ENCODE results near the gene PNMA6F. TPM values are rescaled to one million over a fixed set of nuclear protein-coding genes. Genes with fewer than 3 reads are reported as not detected.
"Not testable (repeated sequence)": the region's sequence is repeated elsewhere in the genome, so short reads cannot be mapped to it uniquely, and the experiment has no call there.

Gene PNMA6F
- total RNA-seq, 2 donors from 2014 or later, result not detected

DNA sequence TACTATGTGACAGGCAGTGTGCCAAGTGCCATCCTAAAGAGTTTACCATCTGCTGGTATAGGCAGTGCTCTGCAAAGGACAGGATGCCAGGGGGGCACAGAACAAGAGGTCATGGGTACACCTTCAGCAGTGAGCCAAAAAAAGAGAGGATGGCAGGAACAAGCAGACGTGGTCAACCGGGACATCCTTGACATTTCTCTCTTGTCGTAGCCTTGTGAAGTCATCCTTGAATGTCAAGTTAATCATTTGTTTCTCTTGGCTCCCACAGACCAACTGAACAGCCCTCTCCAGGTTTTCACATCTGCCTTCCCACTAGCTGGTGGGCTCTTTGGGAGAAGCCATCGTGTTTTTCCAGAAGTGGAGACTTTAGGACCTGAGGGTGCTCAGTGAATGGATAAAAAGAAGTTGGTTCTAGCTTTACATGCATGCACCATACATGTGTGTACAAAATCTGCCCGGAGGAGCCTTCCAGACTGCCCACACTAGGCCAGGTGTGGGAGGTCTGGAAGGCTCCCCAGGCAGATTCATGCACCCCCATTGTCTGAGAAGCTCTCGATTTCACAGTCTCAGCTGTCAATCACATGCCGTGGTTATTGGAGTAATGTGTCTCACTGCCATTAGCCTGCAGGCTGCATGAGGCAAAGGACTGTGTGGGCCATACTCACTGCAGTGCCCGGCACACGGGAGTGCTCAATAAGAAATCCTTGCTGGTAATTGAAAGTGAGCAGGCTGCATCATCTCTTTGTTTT lies 16.4 kb downstream of the PNMA6F start:
- ATAC-seq (replicated peaks in 1 of 2) (no peak), DNase-seq (no peak)
- no peaks in the 10 kb centered on the region for H3K36me3 Mint-ChIP-seq (ENCODE audit: insufficient read depth in 2 of 2)
- no peaks in the 10 kb centered on the region for H3K4me1 Mint-ChIP-seq (ENCODE audit: low read depth)
- no peak overlapping the region for H3K27ac Mint-ChIP-seq
- H3K27me3 Mint-ChIP-seq (ENCODE audit: low read depth), result peaks cover 72% of the 10 kb centered on the region
- no peaks in the 10 kb centered on the region for H3K9me3 Mint-ChIP-seq
- no peak overlapping the region for H3K4me3 Mint-ChIP-seq

DNA sequence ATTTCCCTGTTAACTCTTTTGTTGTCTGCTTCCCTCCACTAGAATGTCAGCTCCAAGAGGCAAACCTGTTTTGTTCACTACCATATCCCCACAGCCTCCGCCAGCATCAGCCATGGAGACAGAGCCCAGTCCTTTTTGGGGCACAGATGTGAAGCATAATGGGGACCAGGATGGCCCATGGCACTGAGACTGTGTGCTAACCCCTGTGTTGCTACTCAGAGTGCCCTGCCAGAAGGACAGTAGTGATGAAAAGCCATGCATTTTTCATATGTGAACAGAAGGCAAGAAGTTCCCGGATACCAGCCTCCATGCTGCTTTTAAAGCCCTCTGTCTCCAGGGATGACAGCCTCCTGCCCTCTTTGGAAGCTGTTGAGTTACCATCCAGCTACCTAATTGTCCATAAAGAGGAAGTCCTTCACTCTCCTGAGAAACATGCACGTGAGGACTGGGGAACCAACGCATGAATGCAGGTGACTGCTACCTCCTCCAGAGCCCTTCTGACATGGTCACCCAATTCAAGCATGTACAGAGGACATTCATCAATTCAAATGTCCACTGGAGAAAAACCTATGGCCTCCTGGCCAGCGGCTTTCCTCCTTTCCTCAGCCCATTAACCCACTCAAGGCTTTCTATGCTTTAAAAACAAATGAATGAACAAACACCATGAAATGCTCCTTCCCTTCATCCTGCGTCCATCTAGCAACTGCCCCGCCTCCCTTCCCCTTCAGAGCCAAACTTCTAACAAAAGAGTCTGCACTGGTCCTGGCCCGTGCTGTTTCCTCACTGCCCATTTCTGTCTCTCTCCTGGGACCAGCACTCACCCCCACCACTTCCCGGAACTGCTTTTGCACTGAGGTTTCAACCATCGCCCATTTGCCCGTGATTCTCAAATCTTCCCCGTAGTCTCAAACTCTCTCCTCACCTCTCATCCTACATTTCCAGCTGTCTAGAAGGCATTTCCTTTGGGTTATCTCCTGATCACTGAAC lies 18.0 kb downstream of the PNMA6F start:
- Mint-ChIP-seq H3K9me3 (no peaks in the 10 kb centered on the region), H3K27me3 (ENCODE audit: low read depth) (peaks cover 70% of the 10 kb centered on the region), H3K4me3 (no peak overlapping the region), H3K4me1 (ENCODE audit: low read depth) (no peaks in the 10 kb centered on the region), H3K27ac (no peak overlapping the region), H3K36me3 (ENCODE audit: insufficient read depth in 2 of 2) (no peaks in the 10 kb centered on the region)
- DNase-seq (no peak), ATAC-seq (replicated peaks in 1 of 2) (no peak)

DNA sequence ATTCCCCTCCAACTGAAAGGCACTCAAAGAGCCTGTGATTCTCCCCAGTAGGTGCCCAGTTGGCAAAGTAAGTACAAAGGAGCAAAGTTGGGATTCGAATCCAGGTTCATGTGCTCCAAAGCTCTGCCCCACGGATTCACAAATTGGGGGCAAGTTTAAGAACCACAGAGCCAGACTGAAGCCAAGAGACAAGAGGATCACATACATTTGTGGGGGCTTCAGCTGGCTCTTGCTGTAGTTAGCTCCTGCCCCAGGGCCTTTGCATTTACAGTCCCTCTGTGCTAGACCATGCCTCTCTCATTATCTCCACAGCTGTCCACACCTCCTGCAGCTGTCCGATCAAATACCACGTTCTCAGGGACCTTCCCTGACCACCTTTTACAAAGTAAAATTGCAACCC lies 18.8 kb downstream of the PNMA6F start:
- Mint-ChIP-seq H3K36me3 (ENCODE audit: insufficient read depth in 2 of 2) (no peaks in the 10 kb centered on the region), H3K27me3 (ENCODE audit: low read depth) (peaks cover 74% of the 10 kb centered on the region), H3K27ac (no peak overlapping the region), H3K9me3 (no peaks in the 10 kb centered on the region), H3K4me1 (ENCODE audit: low read depth) (no peaks in the 10 kb centered on the region), H3K4me3 (no peak overlapping the region)
- no peak for DNase-seq
- ATAC-seq (replicated peaks in 1 of 2), result no peak

DNA sequence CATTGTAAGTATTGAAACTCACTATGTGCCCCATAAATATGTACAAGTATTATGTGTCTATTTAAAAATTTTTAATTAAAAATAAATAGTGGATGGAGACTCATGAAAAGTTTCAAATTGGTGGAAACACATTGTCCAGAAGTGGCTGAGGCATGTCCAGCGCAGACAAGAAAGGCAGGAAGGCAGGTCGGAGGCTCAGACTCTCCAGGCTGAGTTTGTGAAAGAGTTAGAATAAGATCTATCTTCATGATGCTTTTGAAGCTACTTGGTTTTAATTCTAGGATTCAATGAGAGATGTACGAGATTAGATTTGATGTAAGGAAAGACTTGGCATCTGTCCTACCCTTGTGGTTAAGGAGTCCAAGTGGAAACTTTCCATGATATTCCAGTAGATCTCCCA lies 19.8 kb downstream of the PNMA6F start:
- no peak for DNase-seq
- Mint-ChIP-seq H3K36me3 (ENCODE audit: insufficient read depth in 2 of 2) (no peaks in the 10 kb centered on the region), H3K27ac (no peak overlapping the region), H3K4me1 (ENCODE audit: low read depth) (no peaks in the 10 kb centered on the region), H3K4me3 (no peak overlapping the region), H3K27me3 (ENCODE audit: low read depth) (peaks cover 84% of the 10 kb centered on the region), H3K9me3 (no peaks in the 10 kb centered on the region)
- no peak for ATAC-seq (replicated peaks in 1 of 2)

GRCh38 chrX:153299855-153300254 lies 21.7 kb downstream of the PNMA6F start:
- ATAC-seq (replicated peaks in 1 of 2) (no peak), DNase-seq (no peak)
- no peak overlapping the region for H3K27ac Mint-ChIP-seq
- no peak overlapping the region for H3K4me3 Mint-ChIP-seq
- no peaks in the 10 kb centered on the region for H3K9me3 Mint-ChIP-seq
- H3K4me1 Mint-ChIP-seq (ENCODE audit: low read depth), result no peaks in the 10 kb centered on the region
- H3K36me3 Mint-ChIP-seq (ENCODE audit: insufficient read depth in 2 of 2), result no peaks in the 10 kb centered on the region
- peaks cover 84% of the 10 kb centered on the region for H3K27me3 Mint-ChIP-seq (ENCODE audit: low read depth)

GRCh38 chrX:153297376-153297775 lies 24.2 kb downstream of the PNMA6F start:
- Mint-ChIP-seq H3K27ac (no peak overlapping the region), H3K4me1 (ENCODE audit: low read depth) (peaks cover 11% of the 10 kb centered on the region), H3K9me3 (no peaks in the 10 kb centered on the region), H3K4me3 (no peak overlapping the region), H3K27me3 (ENCODE audit: low read depth) (peaks cover 68% of the 10 kb centered on the region), H3K36me3 (ENCODE audit: insufficient read depth in 2 of 2) (no peaks in the 10 kb centered on the region)
- no peak for DNase-seq
- ATAC-seq (replicated peaks in 1 of 2), result no peak

- H3K36me3 Mint-ChIP-seq (ENCODE audit: insufficient read depth in 2 of 2); H3K27ac Mint-ChIP-seq; DNase-seq; H3K9me3 Mint-ChIP-seq: not testable (repeated sequence)
- peak; percentile 58 to 69 for ATAC-seq (replicated peaks in 1 of 2)
- H3K27me3 Mint-ChIP-seq (ENCODE audit: low read depth), result peaks cover 36% of the 10 kb centered on the region
- H3K4me1 Mint-ChIP-seq (ENCODE audit: low read depth), result peaks cover 11% of the 10 kb centered on the region
- H3K4me3 Mint-ChIP-seq, result peak overlapping the region in 1 of 2 donors; percentile 0
These were observed 28.0 kb downstream of the PNMA6F start for GRCh38 chrX:153293485-153294071.

DNA sequence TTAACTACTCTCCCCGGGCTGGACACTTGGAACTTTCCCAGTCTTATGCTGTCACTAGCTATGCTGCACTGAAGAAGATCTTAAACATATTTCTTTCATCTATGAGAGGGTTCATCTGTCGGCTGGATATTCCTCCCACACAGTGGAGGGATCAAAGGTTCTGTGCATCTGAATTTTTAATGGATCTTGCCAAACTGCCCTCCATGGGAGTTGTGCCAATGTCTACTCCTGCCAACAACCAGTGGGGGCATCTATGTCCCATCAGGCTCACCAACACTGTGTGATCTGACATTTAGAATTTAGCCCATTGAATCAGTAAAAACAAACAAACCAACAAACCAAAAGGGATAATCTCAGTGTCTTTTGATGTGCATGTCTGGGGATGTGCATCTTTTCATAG lies 32.8 kb downstream of the PNMA6F start:
- not testable (repeated sequence) for ATAC-seq (replicated peaks in 1 of 2); H3K36me3 Mint-ChIP-seq (ENCODE audit: insufficient read depth in 2 of 2); DNase-seq; H3K27me3 Mint-ChIP-seq (ENCODE audit: low read depth); H3K4me1 Mint-ChIP-seq (ENCODE audit: low read depth); H3K9me3 Mint-ChIP-seq; H3K4me3 Mint-ChIP-seq; H3K27ac Mint-ChIP-seq

- H3K9me3 Mint-ChIP-seq; DNase-seq; H3K36me3 Mint-ChIP-seq (ENCODE audit: insufficient read depth in 2 of 2); H3K4me3 Mint-ChIP-seq; H3K4me1 Mint-ChIP-seq (ENCODE audit: low read depth); ATAC-seq (replicated peaks in 1 of 2); H3K27ac Mint-ChIP-seq; H3K27me3 Mint-ChIP-seq (ENCODE audit: low read depth): not testable (repeated sequence)
These were observed 35.9 kb downstream of the PNMA6F start for GRCh38 chrX:153285678-153286077.

GRCh38 chrX:153283982-153284381 lies 37.6 kb downstream of the PNMA6F start:
- not testable (repeated sequence) for H3K4me3 Mint-ChIP-seq

GRCh38 chrX:153281784-153282183 lies 39.8 kb downstream of the PNMA6F start:
- H3K9me3 Mint-ChIP-seq; H3K4me1 Mint-ChIP-seq (ENCODE audit: low read depth); ATAC-seq (replicated peaks in 1 of 2); H3K4me3 Mint-ChIP-seq; H3K36me3 Mint-ChIP-seq (ENCODE audit: insufficient read depth in 2 of 2); H3K27ac Mint-ChIP-seq; DNase-seq; H3K27me3 Mint-ChIP-seq (ENCODE audit: low read depth): not testable (repeated sequence)

More at GRCh38 chrX:153283982-153284381, 37.6 kb downstream of the PNMA6F start:
- H3K36me3 Mint-ChIP-seq (ENCODE audit: insufficient read depth in 2 of 2); DNase-seq; H3K27me3 Mint-ChIP-seq (ENCODE audit: low read depth); H3K4me1 Mint-ChIP-seq (ENCODE audit: low read depth); ATAC-seq (replicated peaks in 1 of 2); H3K9me3 Mint-ChIP-seq; H3K27ac Mint-ChIP-seq: not testable (repeated sequence)

DNA sequence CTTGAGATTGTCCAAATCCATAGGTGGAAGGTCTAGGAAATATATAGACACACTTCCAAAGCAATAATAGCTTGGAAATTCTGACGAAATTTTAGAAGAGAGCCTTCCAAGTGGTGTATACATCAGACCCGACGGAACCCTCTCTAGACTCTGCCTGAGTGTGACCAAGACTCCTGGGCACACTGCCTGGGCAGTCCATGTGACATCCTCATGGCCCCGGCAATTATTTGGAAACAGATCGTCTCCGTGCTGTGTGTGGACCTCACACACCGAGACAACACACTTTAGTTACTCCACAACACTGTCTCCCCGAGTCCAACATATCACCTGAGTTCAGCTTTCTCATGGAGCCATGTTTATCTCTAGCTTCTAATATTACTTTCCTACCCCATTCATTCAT lies 42.3 kb downstream of the PNMA6F start:
- not testable (repeated sequence) for H3K36me3 Mint-ChIP-seq (ENCODE audit: insufficient read depth in 2 of 2); H3K27ac Mint-ChIP-seq; H3K9me3 Mint-ChIP-seq; ATAC-seq (replicated peaks in 1 of 2); H3K27me3 Mint-ChIP-seq (ENCODE audit: low read depth); DNase-seq; H3K4me3 Mint-ChIP-seq; H3K4me1 Mint-ChIP-seq (ENCODE audit: low read depth)

DNA sequence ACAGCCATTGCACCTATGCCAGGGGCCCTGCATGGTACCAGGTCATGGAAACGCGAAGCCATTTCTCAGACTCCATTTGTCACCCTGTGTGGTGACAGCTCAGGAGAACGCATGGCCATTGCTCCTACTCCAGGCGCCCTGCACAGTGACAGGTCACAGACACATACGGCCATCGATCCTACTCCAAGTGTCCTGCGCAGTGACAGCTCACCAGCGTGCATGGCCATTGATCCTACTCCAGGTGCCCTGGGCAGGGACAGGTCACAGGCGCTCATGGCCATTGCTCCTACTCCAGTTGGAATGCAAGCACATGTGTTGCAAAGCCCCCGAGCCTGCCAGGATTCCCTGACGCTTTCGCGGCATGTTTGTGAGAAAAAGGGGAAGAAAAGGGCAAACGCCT lies 45.5 kb downstream of the PNMA6F start:
- not testable (repeated sequence) for H3K4me3 Mint-ChIP-seq; H3K27me3 Mint-ChIP-seq (ENCODE audit: low read depth); H3K4me1 Mint-ChIP-seq (ENCODE audit: low read depth); H3K36me3 Mint-ChIP-seq (ENCODE audit: insufficient read depth in 2 of 2); ATAC-seq (replicated peaks in 1 of 2); H3K27ac Mint-ChIP-seq; DNase-seq; H3K9me3 Mint-ChIP-seq

Measured in activated T-cell treated with anti-CD3 and anti-CD28 coated beads, Interleukin-2, amount 50 U/mL, for 72 hours (primary cell).